Glutamatergic neuron (in vitro differentiated cells): ENCODE measurements around the gene AKR7A2. TPM values are rescaled to one million over a fixed set of nuclear protein-coding genes. Genes with fewer than 3 reads are reported as not detected.

Experiments used
- DNase-seq: peaks from one replicate; pipeline ENCODE4 v3.0.0; 2022
- H3K27ac Mint-ChIP-seq: one replicate; pipeline ENCODE4 v1.8.0; 2020; ENCODE audit warnings: mild to moderate bottlenecking, mixed read lengths, inconsistent platforms; ENCODE audit not compliant: unreplicated experiment
- H3K27me3 Mint-ChIP-seq: one replicate; pipeline ENCODE4 v1.8.0; 2020; ENCODE audit warnings: mild to moderate bottlenecking, moderate library complexity, mixed read lengths, inconsistent platforms; ENCODE audit not compliant: unreplicated experiment
- H3K36me3 Mint-ChIP-seq: one replicate; pipeline ENCODE4 v1.8.0; 2020; ENCODE audit warnings: mild to moderate bottlenecking, mixed read lengths, inconsistent platforms; ENCODE audit not compliant: unreplicated experiment
- H3K4me1 Mint-ChIP-seq: one replicate; pipeline ENCODE4 v1.8.0; 2020; ENCODE audit warnings: mild to moderate bottlenecking, low read depth, mixed read lengths, inconsistent platforms; ENCODE audit not compliant: unreplicated experiment
- H3K4me3 Mint-ChIP-seq: one replicate; pipeline ENCODE4 v1.8.0; 2020; ENCODE audit warnings: mild to moderate bottlenecking, mixed read lengths, inconsistent platforms; ENCODE audit not compliant: unreplicated experiment
- H3K9me3 Mint-ChIP-seq: one replicate; pipeline ENCODE4 v1.8.0; 2020; ENCODE audit warnings: mild to moderate bottlenecking, moderate library complexity, mixed read lengths, inconsistent platforms; ENCODE audit not compliant: unreplicated experiment
- CTCF ChIP-seq: fragments of 200-600 bp; sonication (generic); IDR thresholded peaks from one replicate; pipeline ENCODE4 v1.5.0; 2021; ENCODE audit not compliant: partially characterized antibody, unreplicated experiment
- total RNA-seq: library from RNA; stranded (reverse); fragmentation: NEBNext Ultra II Directional; extraction: Animal tissue kit (Norgen Biotek cat#: 25700); gene quantifications from one replicate; pipeline ENCODE4 v1.2.1, GENCODE V29; 2021; ENCODE audit not compliant: unreplicated experiment

AKR7A2 gene
- total RNA-seq, 1 donor from 2014 or later, result 35.7 TPM

- H3K4me3 Mint-ChIP-seq, result peak overlapping the region; percentile 97
- no peak for DNase-seq
- H3K4me1 Mint-ChIP-seq, result peaks cover 21% of the 10 kb centered on the region
- H3K27ac Mint-ChIP-seq, result peak overlapping the region; percentile 53
- H3K36me3 Mint-ChIP-seq, result peaks cover 4% of the 10 kb centered on the region
- TF ChIP-seq CTCF, result no peak
- peaks cover 12% of the 10 kb centered on the region for H3K27me3 Mint-ChIP-seq
- H3K9me3 Mint-ChIP-seq, result peaks cover 17% of the 10 kb centered on the region
Observed at GRCh38 chr1:19311503-19311930, 427 bp downstream of the AKR7A2 start.

- peak overlapping the region; percentile 53 for H3K27ac Mint-ChIP-seq
- peaks cover 15% of the 10 kb centered on the region for H3K4me1 Mint-ChIP-seq
- H3K4me3 Mint-ChIP-seq, result peak overlapping the region; percentile 97
- no peak for TF ChIP-seq CTCF
- H3K36me3 Mint-ChIP-seq, result peaks cover 4% of the 10 kb centered on the region
- H3K27me3 Mint-ChIP-seq, result peaks cover 9% of the 10 kb centered on the region
- peaks cover 15% of the 10 kb centered on the region for H3K9me3 Mint-ChIP-seq
- no peak for DNase-seq
Observed at GRCh38 chr1:19310720-19311502, 1.0 kb downstream of the AKR7A2 start.

- peaks cover 12% of the 10 kb centered on the region for H3K9me3 Mint-ChIP-seq
- H3K27ac Mint-ChIP-seq, result no peak overlapping the region
- no peak for DNase-seq
- H3K4me3 Mint-ChIP-seq, result peak overlapping the region; percentile 46
- TF ChIP-seq CTCF, result no peak
- H3K4me1 Mint-ChIP-seq, result peaks cover 9% of the 10 kb centered on the region
- peaks cover 6% of the 10 kb centered on the region for H3K27me3 Mint-ChIP-seq
- H3K36me3 Mint-ChIP-seq, result peaks cover 4% of the 10 kb centered on the region
Observed at GRCh38 chr1:19310061-19310460, 1.9 kb downstream of the AKR7A2 start.

- Mint-ChIP-seq H3K4me3 (peak overlapping the region; percentile 46), H3K27ac (peak overlapping the region; percentile 36), H3K27me3 (peaks cover 6% of the 10 kb centered on the region), H3K4me1 (peaks cover 9% of the 10 kb centered on the region), H3K36me3 (peaks cover 4% of the 10 kb centered on the region), H3K9me3 (peaks cover 15% of the 10 kb centered on the region)
- no peak for TF ChIP-seq CTCF
- no peak for DNase-seq
Observed at GRCh38 chr1:19309123-19309813, 2.7 kb downstream of the AKR7A2 start.

- no peak for DNase-seq
- H3K27ac Mint-ChIP-seq, result no peak overlapping the region
- TF ChIP-seq CTCF, result no peak
Observed at GRCh38 chr1:19308509-19308907, 3.4 kb downstream of the AKR7A2 start.

More at GRCh38 chr1:19308509-19308907, 3.4 kb downstream of the AKR7A2 start:
- Mint-ChIP-seq H3K9me3 (peaks cover 13% of the 10 kb centered on the region), H3K36me3 (peaks cover 7% of the 10 kb centered on the region), H3K27me3 (peaks cover 6% of the 10 kb centered on the region), H3K4me3 (no peak overlapping the region), H3K4me1 (peaks cover 9% of the 10 kb centered on the region)
